ENCODE results near the gene CDH22.

CDH22 gene

GRCh38 chr20:46188866-46189541 lies 119.3 kb downstream of the CDH22 start:
- DNase-seq, result no peak

GRCh38 chr20:46186210-46186609 lies 122.1 kb downstream of the CDH22 start:
- DNase-seq, result no peak

- no peak for DNase-seq
Observed at GRCh38 chr20:46185353-46185752, 122.9 kb downstream of the CDH22 start.

GRCh38 chr20:46183768-46184167 lies 124.5 kb downstream of the CDH22 start:
- DNase-seq, result no peak

- no peak for DNase-seq
Observed at GRCh38 chr20:46182276-46183200, 125.8 kb downstream of the CDH22 start.

- no peak for DNase-seq
Observed at GRCh38 chr20:46179862-46180261, 128.4 kb downstream of the CDH22 start.

GRCh38 chr20:46178891-46179290 lies 129.4 kb downstream of the CDH22 start:
- no peak for DNase-seq

- DNase-seq, result no peak
Observed at GRCh38 chr20:46177768-46178167, 130.5 kb downstream of the CDH22 start.

- DNase-seq, result no peak
Observed at GRCh38 chr20:46176739-46177378, 131.4 kb downstream of the CDH22 start.

GRCh38 chr20:46175127-46175494 lies 133.2 kb downstream of the CDH22 start:
- DNase-seq, result no peak

- peak in 5 of 6 experiments; percentile 48 to 59 (median 53) for DNase-seq
Observed at GRCh38 chr20:46174469-46175126, 133.7 kb downstream of the CDH22 start.

GRCh38 chr20:46173652-46174468 lies 134.4 kb downstream of the CDH22 start:
- DNase-seq, result no peak

GRCh38 chr20:46172961-46173536 lies 135.2 kb downstream of the CDH22 start:
- DNase-seq, result no peak

GRCh38 chr20:46172455-46172854 lies 135.8 kb downstream of the CDH22 start:
- DNase-seq, result no peak

- no peak for DNase-seq
Observed at GRCh38 chr20:46171909-46172308, 136.4 kb downstream of the CDH22 start.

- no peak for DNase-seq
Observed at GRCh38 chr20:46171476-46171875, 136.8 kb downstream of the CDH22 start.

GRCh38 chr20:46169245-46170171 lies 138.8 kb downstream of the CDH22 start:
- no peak for DNase-seq

GRCh38 chr20:46168438-46168837 lies 139.9 kb downstream of the CDH22 start:
- no peak for DNase-seq

- no peak for DNase-seq
Observed at GRCh38 chr20:46167080-46167479, 141.2 kb downstream of the CDH22 start.

- no peak for DNase-seq
Observed at GRCh38 chr20:46164254-46164653, 144.0 kb downstream of the CDH22 start.

- DNase-seq, result no peak
Observed at GRCh38 chr20:46161921-46162320, 146.4 kb downstream of the CDH22 start.

Measured in stimulated activated naive CD4-positive, alpha-beta T cell (primary cell).